ENCODE results near the gene PDE7B. TPM values are rescaled to one million over a fixed set of nuclear protein-coding genes. Genes with fewer than 3 reads are reported as not detected.

The PDE7B gene
- total RNA-seq, 1 donor from 2014 or later = 3.9 TPM

DNA sequence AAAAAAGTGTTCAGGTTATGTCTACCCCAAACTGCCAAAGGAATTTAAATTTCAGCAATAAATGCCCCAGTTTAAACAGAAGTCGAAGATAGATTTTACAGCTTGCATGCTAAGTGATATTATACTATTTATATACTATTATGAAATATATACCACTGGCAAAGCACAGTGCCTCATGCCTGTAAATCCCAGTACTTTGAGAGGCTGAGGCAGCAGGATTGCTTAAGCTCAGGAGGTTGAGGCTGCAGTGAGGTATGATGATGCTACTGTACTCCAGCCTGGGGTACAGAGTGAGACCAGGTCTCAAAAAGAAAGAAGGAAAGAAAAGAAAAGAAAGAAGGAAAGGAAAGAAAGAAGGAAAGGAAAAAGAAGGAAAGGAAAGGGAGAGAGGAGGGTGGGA is 296.6 kb downstream of the PDE7B start:
- no peak for DNase-seq (ENCODE audit: extremely low spot score, unreplicated experiment)
- H3K9me3 Mint-ChIP-seq (ENCODE audit: unreplicated experiment) = no peaks in the 10 kb centered on the region
- no peak overlapping the region for H3K27ac Mint-ChIP-seq (ENCODE audit: unreplicated experiment)
- no peaks in the 10 kb centered on the region for H3K27me3 Mint-ChIP-seq (ENCODE audit: unreplicated experiment)
- no peak overlapping the region for H3K4me3 Mint-ChIP-seq (ENCODE audit: unreplicated experiment)
- TF ChIP-seq CTCF (IDR thresholded peaks at IDR 0.05) = no peak
- peaks cover 2% of the 10 kb centered on the region for H3K4me1 Mint-ChIP-seq (ENCODE audit: unreplicated experiment)
- H3K36me3 Mint-ChIP-seq (ENCODE audit: unreplicated experiment) = no peaks in the 10 kb centered on the region

DNA sequence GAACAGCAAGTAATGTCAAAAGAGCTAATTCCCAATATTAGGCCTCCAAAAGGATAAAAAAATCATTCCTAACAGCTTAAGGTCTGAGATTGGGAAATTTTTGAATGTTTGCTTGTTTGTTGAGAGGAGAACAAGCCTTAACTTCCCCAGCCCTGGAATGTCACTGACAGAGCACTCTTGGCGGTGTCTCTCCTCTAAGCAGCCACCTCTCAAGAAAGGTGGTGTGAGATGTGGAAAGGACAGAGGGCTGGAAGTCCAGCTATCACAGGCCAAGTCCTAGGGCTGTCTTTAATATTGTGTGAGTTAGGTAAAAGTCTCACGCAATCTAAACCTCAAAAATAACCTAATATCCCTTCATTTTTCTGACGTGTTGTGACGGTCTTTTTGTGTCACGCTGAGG is 297.0 kb downstream of the PDE7B start:
- Mint-ChIP-seq H3K9me3 (ENCODE audit: unreplicated experiment) (no peaks in the 10 kb centered on the region), H3K36me3 (ENCODE audit: unreplicated experiment) (no peaks in the 10 kb centered on the region), H3K4me3 (ENCODE audit: unreplicated experiment) (no peak overlapping the region), H3K4me1 (ENCODE audit: unreplicated experiment) (peaks cover 2% of the 10 kb centered on the region), H3K27me3 (ENCODE audit: unreplicated experiment) (no peaks in the 10 kb centered on the region), H3K27ac (ENCODE audit: unreplicated experiment) (no peak overlapping the region)
- DNase-seq (ENCODE audit: extremely low spot score, unreplicated experiment) = no peak
- no peak for TF ChIP-seq CTCF (IDR thresholded peaks at IDR 0.05)

DNA sequence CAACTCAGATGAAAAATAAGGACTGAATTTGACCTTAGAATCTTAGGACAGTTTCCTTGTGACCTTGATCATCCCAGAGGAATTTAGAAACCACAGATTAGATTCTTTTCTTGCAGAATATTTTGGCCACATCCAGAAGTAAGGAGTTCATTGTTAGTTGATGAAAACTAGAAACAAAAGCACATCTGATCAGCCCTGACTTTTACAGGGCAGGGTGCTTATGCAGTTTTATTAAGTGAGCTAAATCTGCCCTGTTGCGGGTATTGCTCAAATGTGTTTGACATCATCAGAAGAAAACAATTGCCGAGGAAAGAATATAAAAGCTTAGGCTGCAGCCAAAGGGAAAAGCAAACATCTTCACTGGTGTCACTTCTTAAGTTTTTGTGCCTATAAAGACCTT is 297.8 kb downstream of the PDE7B start:
- no peak overlapping the region for H3K27ac Mint-ChIP-seq (ENCODE audit: unreplicated experiment)
- H3K4me1 Mint-ChIP-seq (ENCODE audit: unreplicated experiment) = peaks cover 2% of the 10 kb centered on the region
- DNase-seq (ENCODE audit: extremely low spot score, unreplicated experiment) = no peak
- H3K4me3 Mint-ChIP-seq (ENCODE audit: unreplicated experiment) = no peak overlapping the region
- no peaks in the 10 kb centered on the region for H3K27me3 Mint-ChIP-seq (ENCODE audit: unreplicated experiment)
- H3K9me3 Mint-ChIP-seq (ENCODE audit: unreplicated experiment) = no peaks in the 10 kb centered on the region
- H3K36me3 Mint-ChIP-seq (ENCODE audit: unreplicated experiment) = peaks cover 1% of the 10 kb centered on the region
- no peak for TF ChIP-seq CTCF (IDR thresholded peaks at IDR 0.05)

GRCh38 chr6:136150961-136151360 is 299.5 kb downstream of the PDE7B start:
- Mint-ChIP-seq H3K4me3 (ENCODE audit: unreplicated experiment) (no peak overlapping the region), H3K27me3 (ENCODE audit: unreplicated experiment) (no peaks in the 10 kb centered on the region), H3K36me3 (ENCODE audit: unreplicated experiment) (peaks cover 2% of the 10 kb centered on the region), H3K27ac (ENCODE audit: unreplicated experiment) (no peak overlapping the region), H3K4me1 (ENCODE audit: unreplicated experiment) (no peaks in the 10 kb centered on the region), H3K9me3 (ENCODE audit: unreplicated experiment) (no peaks in the 10 kb centered on the region)
- TF ChIP-seq CTCF (IDR thresholded peaks at IDR 0.05) = no peak
- no peak for DNase-seq (ENCODE audit: extremely low spot score, unreplicated experiment)

DNA sequence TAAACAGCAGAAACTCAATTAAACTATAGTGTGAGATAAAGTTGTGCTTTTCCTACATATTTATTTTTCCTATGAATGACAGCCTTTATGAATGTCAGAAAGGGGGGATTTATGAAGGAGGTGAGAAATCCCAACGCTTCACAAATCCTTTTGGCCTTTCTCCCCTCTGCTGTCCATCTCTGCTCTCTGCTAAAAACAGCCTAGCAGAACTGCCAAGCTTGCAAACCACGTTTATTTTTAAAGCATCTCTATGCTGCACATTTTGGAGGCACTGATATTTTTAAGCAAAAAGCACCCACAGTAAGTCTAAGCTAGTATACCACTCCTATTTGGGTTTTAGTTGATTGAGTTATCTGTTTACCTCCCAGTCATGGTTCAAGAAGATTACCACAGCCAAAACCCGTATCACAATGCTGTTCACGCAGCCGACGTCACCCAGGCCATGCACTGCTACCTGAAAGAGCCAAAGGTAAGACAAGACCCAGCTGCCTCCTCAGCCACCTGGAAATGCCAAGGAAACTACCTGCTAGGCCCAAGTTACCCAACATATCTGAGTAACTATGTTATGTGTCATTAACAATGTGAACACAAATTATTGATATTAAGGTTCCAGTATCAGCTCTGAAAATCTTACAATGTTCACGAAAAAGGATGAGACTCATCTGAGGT is 302.3 kb downstream of the PDE7B start:
- Mint-ChIP-seq H3K4me3 (ENCODE audit: unreplicated experiment) (no peak overlapping the region), H3K4me1 (ENCODE audit: unreplicated experiment) (no peaks in the 10 kb centered on the region), H3K9me3 (ENCODE audit: unreplicated experiment) (no peaks in the 10 kb centered on the region), H3K27ac (ENCODE audit: unreplicated experiment) (no peak overlapping the region), H3K36me3 (ENCODE audit: unreplicated experiment) (peaks cover 6% of the 10 kb centered on the region), H3K27me3 (ENCODE audit: unreplicated experiment) (no peaks in the 10 kb centered on the region)
- DNase-seq (ENCODE audit: extremely low spot score, unreplicated experiment) = no peak
- TF ChIP-seq CTCF (IDR thresholded peaks at IDR 0.05) = no peak

All from osteocyte (in vitro differentiated cells).